Measurements from ENCODE around the gene TJAP1. TPM values are rescaled to one million over a fixed set of nuclear protein-coding genes. Genes with fewer than 3 reads are reported as not detected.
"Not testable (repeated sequence)": the region's sequence is repeated elsewhere in the genome, so short reads cannot be mapped to it uniquely, and the experiment has no call there.

TJAP1 gene
- total RNA-seq, 1 donor from 2014 or later: 52.1 TPM

- Mint-ChIP-seq H3K36me3 (ENCODE audit: low read depth) (peaks cover 2% of the 10 kb centered on the region), H3K27me3 (ENCODE audit: low read depth) (peaks cover 45% of the 10 kb centered on the region), H3K9me3 (no peaks in the 10 kb centered on the region), H3K4me3 (peak overlapping the region; percentile 81), H3K27ac (ENCODE audit: unreplicated experiment) (no peak overlapping the region), H3K4me1 (peaks cover 18% of the 10 kb centered on the region)
- peak; percentile 86 for TF ChIP-seq CTCF (conservative IDR thresholded peaks at IDR 0.05)
- no peak for DNase-seq (ENCODE audit: low read depth, low spot score)
Observed at GRCh38 chr6:43454290-43454695, 23.1 kb upstream of the TJAP1 start.

GRCh38 chr6:43454696-43455530, 22.5 kb upstream of the TJAP1 start:
- Mint-ChIP-seq H3K36me3 (ENCODE audit: low read depth) (peaks cover 2% of the 10 kb centered on the region), H3K4me3 (peak overlapping the region; percentile 81), H3K27me3 (ENCODE audit: low read depth) (peaks cover 52% of the 10 kb centered on the region), H3K27ac (ENCODE audit: unreplicated experiment) (no peak overlapping the region), H3K4me1 (peaks cover 18% of the 10 kb centered on the region), H3K9me3 (no peaks in the 10 kb centered on the region)
- peak; percentile 90 for DNase-seq (ENCODE audit: low read depth, low spot score)
- no peak for TF ChIP-seq CTCF (conservative IDR thresholded peaks at IDR 0.05)

GRCh38 chr6:43455531-43456428, 21.6 kb upstream of the TJAP1 start, which contains the start of gene DLK2:
Gene DLK2, minus strand, starts transcription at chr6:43455548. Its CDS starts 723 bp downstream, at chr6:43454825.
- Mint-ChIP-seq H3K36me3 (ENCODE audit: low read depth) (peaks cover 2% of the 10 kb centered on the region), H3K4me1 (peaks cover 18% of the 10 kb centered on the region), H3K4me3 (peak within 1 kb of the TSS; percentile 83), H3K27ac (ENCODE audit: unreplicated experiment) (no peak within 1 kb of the TSS), H3K9me3 (no peaks in the 10 kb centered on the region), H3K27me3 (ENCODE audit: low read depth) (peaks cover 57% of the 10 kb centered on the region)
- no peak for TF ChIP-seq CTCF (conservative IDR thresholded peaks at IDR 0.05)
- no peak for DNase-seq (ENCODE audit: low read depth, low spot score)

GRCh38 chr6:43457643-43458042, 19.7 kb upstream of the TJAP1 start:
- peaks cover 2% of the 10 kb centered on the region for H3K36me3 Mint-ChIP-seq (ENCODE audit: low read depth)
- DNase-seq (ENCODE audit: low read depth, low spot score): no peak
- H3K4me1 Mint-ChIP-seq: peaks cover 18% of the 10 kb centered on the region
- no peak for TF ChIP-seq CTCF (conservative IDR thresholded peaks at IDR 0.05)
- no peaks in the 10 kb centered on the region for H3K9me3 Mint-ChIP-seq
- peak overlapping the region; percentile 64 for H3K4me3 Mint-ChIP-seq
- peaks cover 70% of the 10 kb centered on the region for H3K27me3 Mint-ChIP-seq (ENCODE audit: low read depth)
- H3K27ac Mint-ChIP-seq (ENCODE audit: unreplicated experiment): no peak overlapping the region

- not testable (repeated sequence) for DNase-seq (ENCODE audit: low read depth, low spot score); H3K36me3 Mint-ChIP-seq (ENCODE audit: low read depth); H3K27ac Mint-ChIP-seq (ENCODE audit: unreplicated experiment); H3K9me3 Mint-ChIP-seq; H3K4me3 Mint-ChIP-seq
- Mint-ChIP-seq H3K27me3 (ENCODE audit: low read depth) (peaks cover 73% of the 10 kb centered on the region), H3K4me1 (peaks cover 18% of the 10 kb centered on the region)
Observed at GRCh38 chr6:43458154-43458553, 19.2 kb upstream of the TJAP1 start.

All from neural crest cell (in vitro differentiated cells).